Kidney (tissue), 14 donors: ENCODE results near the gene TIGIT. TPM values are rescaled to one million over a fixed set of nuclear protein-coding genes. Genes with fewer than 3 reads are reported as not detected.

Source experiments
- DNase-seq, 5 donors: peaks; one replicate each; pipeline ENCODE4 v3.0.0-alpha.2; 2013 to 2020
- FAIRE-seq: peaks from 2 replicates; lab custom pipeline; 2012; peaks lifted over from hg19 to GRCh38; lab: Jason Lieb, UNC
- H3K27ac ChIP-seq, 2 donors: one replicate each; pipeline ENCODE4 v1.7.0; 2013; ENCODE audit warnings: low read depth in 2 of 2, low read length in 2 of 2, inconsistent platforms in 1 of 2
- H3K27me3 ChIP-seq: one replicate; pipeline ENCODE4 v1.7.1; 2013; ENCODE audit warnings: low read length, inconsistent platforms; ENCODE audit not compliant: control insufficient read depth, insufficient read depth
- H3K36me3 ChIP-seq, 3 donors: one replicate each; pipeline versions ENCODE4 v1.7.0 to v1.7.1; 2013; ENCODE audit warnings: low read length in 3 of 3, control low read depth in 1 of 3, inconsistent platforms in 1 of 3; ENCODE audit not compliant: insufficient read depth in 3 of 3, control insufficient read depth in 2 of 3
- H3K4me1 ChIP-seq, 3 donors: one replicate each; pipeline versions ENCODE4 v1.7.0 to v1.7.1; 2013; ENCODE audit warnings: low read length in 3 of 3, inconsistent platforms in 1 of 3, low read depth in 1 of 3; ENCODE audit not compliant: control insufficient read depth in 2 of 3, insufficient read depth in 2 of 3
- H3K4me3 ChIP-seq, 3 donors: one replicate each; pipeline versions ENCODE4 v1.7.0 to v1.8.1; 2013; ENCODE audit warnings: low read length in 3 of 3, control low read depth in 1 of 3, inconsistent platforms in 1 of 3
- H3K9ac ChIP-seq, 3 donors: one replicate each; pipeline versions ENCODE4 v1.7.0 to v1.7.1; 2013; ENCODE audit warnings: low read length in 3 of 3, control low read depth in 1 of 3, inconsistent platforms in 1 of 3
- H3K9me3 ChIP-seq, 3 donors: one replicate each; pipeline versions ENCODE4 v1.7.0 to v1.7.1; 2013; ENCODE audit warnings: low read length in 3 of 3, control low read depth in 1 of 3, inconsistent platforms in 1 of 3; ENCODE audit not compliant: control insufficient read depth in 2 of 3, insufficient read depth in 1 of 3
- intact Hi-C: fragments of 100-400 bp; cut with DNase I; formaldehyde crosslinking; loops from one replicate; pipeline ENCODE4 v1.11.1; 2022
- polyA plus RNA-seq: library from polyadenylated mRNA; stranded (reverse); fragments of 350-450 nt; fragmentation: Illumina TruSeq; extraction: RNeasy Lipid Tissue Mini Kit (QIAGEN cat#74804); gene quantifications from one replicate; pipeline ENCODE4 v1.2.3, GENCODE V29; 2014; ENCODE audit warnings: low read depth, low replicate concordance; ENCODE audit not compliant: insufficient read depth
- total RNA-seq: library from RNA; stranded (reverse); fragmentation: NEBNext Ultra II Directional; extraction: Animal tissue kit (Norgen Biotek cat#: 25700); gene quantifications from one replicate; pipeline ENCODE4 v1.2.1, GENCODE V29; 2021
- TF ChIP-seq, protein P1 (sequence below): IDR thresholded peaks from 3 replicates; pipeline ENCODE4 v1.5.1; 2012; ENCODE audit warnings: mild to moderate bottlenecking, moderate library complexity, borderline replicate concordance; ENCODE audit not compliant: insufficient read depth; ENCODE audit errors: extremely low read depth
- donor health status: control.
- donor health status: control.
- donor health status: control.
- donor health status: control.
- donor health status: control.
- donor health status: DM: yes; HTN: yes; CAD: no.
- donor health status: Normal renal cell carcinoma (clear cell type).

TIGIT gene
- total and polyA plus RNA-seq, 2 donors from 2014 or later: 2.7 TPM; not detected in 1

DNA sequence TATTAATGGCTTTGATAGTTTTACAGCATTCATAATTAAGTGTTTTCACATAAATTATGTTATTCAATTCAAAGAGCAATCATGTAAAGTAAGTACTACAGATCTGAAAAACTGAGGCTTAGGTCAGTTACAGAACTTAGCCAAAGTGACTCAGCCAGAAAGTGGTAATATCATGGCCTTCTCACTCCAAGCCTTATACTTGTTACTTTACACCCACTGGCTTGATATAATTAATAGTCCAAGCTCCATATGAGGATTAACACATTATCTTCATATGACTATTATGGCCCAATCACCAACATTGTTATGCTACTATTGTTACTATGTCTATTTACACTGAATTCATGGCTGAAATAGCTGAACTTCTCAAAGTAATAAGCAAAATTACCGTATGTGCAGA is 50.7 kb downstream of the TIGIT start:
- DNase-seq: no peak
- Histone ChIP-seq H3K9ac (no peak overlapping the region), H3K27me3 (no peaks in the 10 kb centered on the region), H3K36me3 (peaks cover 2 to 12% (median 2%) of the 10 kb centered on the region in 3 donors), H3K9me3 (no peaks in the 10 kb centered on the region), H3K4me3 (no peak overlapping the region), H3K4me1 (peaks cover 0 to 2% (median 0%) of the 10 kb centered on the region in 3 donors), H3K27ac (no peak overlapping the region)
- intact Hi-C loops: no loop called here
- no peak for FAIRE-seq
- TF ChIP-seq, protein P1, sequence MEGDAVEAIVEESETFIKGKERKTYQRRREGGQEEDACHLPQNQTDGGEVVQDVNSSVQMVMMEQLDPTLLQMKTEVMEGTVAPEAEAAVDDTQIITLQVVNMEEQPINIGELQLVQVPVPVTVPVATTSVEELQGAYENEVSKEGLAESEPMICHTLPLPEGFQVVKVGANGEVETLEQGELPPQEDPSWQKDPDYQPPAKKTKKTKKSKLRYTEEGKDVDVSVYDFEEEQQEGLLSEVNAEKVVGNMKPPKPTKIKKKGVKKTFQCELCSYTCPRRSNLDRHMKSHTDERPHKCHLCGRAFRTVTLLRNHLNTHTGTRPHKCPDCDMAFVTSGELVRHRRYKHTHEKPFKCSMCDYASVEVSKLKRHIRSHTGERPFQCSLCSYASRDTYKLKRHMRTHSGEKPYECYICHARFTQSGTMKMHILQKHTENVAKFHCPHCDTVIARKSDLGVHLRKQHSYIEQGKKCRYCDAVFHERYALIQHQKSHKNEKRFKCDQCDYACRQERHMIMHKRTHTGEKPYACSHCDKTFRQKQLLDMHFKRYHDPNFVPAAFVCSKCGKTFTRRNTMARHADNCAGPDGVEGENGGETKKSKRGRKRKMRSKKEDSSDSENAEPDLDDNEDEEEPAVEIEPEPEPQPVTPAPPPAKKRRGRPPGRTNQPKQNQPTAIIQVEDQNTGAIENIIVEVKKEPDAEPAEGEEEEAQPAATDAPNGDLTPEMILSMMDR: no peak

DNA sequence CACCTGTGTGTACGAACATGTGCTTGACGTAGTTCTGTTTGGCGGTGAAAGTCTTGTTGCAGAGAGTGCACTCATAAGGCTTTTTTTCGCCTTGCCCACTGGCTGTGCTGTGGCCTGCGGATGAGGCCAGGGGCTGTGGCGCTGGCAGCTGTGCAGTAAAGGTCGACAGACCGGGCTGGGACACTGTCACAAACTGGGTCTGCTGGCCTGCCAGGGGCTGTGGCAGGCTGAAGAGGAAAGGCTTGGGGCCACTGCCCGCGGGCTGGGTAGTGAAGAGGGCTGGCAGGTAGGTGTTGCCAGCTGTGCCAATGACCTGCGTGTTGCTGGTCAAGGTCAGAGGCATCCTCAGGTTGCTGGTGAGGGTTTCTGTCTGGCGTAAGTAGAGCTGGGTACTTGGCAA is 56.4 kb downstream of the TIGIT start:
- Histone ChIP-seq H3K36me3 (peaks cover 5 to 21% (median 18%) of the 10 kb centered on the region in 3 donors), H3K4me3 (no peak overlapping the region), H3K9me3 (no peaks in the 10 kb centered on the region), H3K27me3 (no peaks in the 10 kb centered on the region), H3K9ac (no peak overlapping the region), H3K4me1 (peaks cover 0 to 2% (median 2%) of the 10 kb centered on the region in 3 donors), H3K27ac (no peak overlapping the region)
- no peak for FAIRE-seq
- TF ChIP-seq, protein P1: no peak
- no peak for DNase-seq
- intact Hi-C loops: no loop called here

DNA sequence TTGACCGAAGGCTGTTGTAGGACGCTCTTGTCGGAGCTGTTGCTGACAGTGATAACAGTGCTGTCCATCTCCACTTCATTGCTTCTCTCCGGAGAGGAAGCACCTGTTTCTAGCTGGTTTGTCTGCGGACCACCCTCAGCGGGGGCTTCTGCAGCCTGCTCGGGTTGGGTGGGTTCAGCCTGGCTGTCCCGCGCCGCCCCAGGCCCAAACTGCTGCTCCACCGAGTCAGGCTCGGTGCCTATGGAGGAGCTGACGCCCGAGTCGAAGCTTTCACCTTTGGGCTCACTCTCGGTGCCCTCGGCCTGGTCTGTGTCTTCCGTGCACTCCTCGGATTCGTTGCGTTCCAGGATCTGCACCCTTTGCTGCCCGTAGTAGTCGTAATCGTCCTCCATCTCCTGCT is 56.9 kb downstream of the TIGIT start:
- TF ChIP-seq, protein P1: no peak

More for the DNA sequence above, 56.9 kb downstream of the TIGIT start:
- Histone ChIP-seq H3K27ac (no peak overlapping the region), H3K9me3 (no peaks in the 10 kb centered on the region), H3K27me3 (no peaks in the 10 kb centered on the region), H3K4me1 (peaks cover 0 to 2% (median 2%) of the 10 kb centered on the region in 3 donors), H3K36me3 (peaks cover 5 to 21% (median 18%) of the 10 kb centered on the region in 3 donors), H3K9ac (no peak overlapping the region), H3K4me3 (no peak overlapping the region)
- intact Hi-C loops: no loop called here
- FAIRE-seq (no peak), DNase-seq (peak in 1 of 5 donors; percentile 60)
